Upper lobe of left lung (tissue), 6 donors: Measurements from ENCODE around the gene BCAM. TPM values are rescaled to one million over a fixed set of nuclear protein-coding genes. Genes with fewer than 3 reads are reported as not detected.
A peak's percentile ranks its signal among the peaks of the same experiment; 100 is the strongest.
"Not testable (repeated sequence)": the region's sequence is repeated elsewhere in the genome, so short reads cannot be mapped to it uniquely, and the experiment has no call there.

Experiments used
- ATAC-seq, 2 donors: fragments of 200-7000 bp; cut with Tn5 transposase; one replicate each; pipeline ENCODE4 v1.9.1; 2022; ENCODE audit warnings: mild to moderate bottlenecking in 2 of 2, moderate library complexity in 2 of 2; ENCODE audit not compliant: low FRiP score in 2 of 2
- DNase-seq, 2 donors: peaks; one replicate each; pipeline ENCODE4 v3.0.0-alpha.2; 2019 to 2020
- H3K27ac ChIP-seq, 4 donors: fragments of 200-600 bp; sonication (generic); one replicate each; pipeline ENCODE4 v1.5.1; 2016 to 2019
- H3K27me3 ChIP-seq, 4 donors: fragments of 200-600 bp; sonication (generic); one replicate each; pipeline ENCODE4 v1.5.1; 2017 to 2019
- H3K36me3 ChIP-seq, 4 donors: fragments of 200-600 bp; sonication (generic); one replicate each; pipeline ENCODE4 v1.5.1; 2016 to 2019
- H3K4me1 ChIP-seq, 4 donors: fragments of 200-600 bp; sonication (generic); one replicate each; pipeline ENCODE4 v1.5.1; 2018 to 2019
- H3K4me3 ChIP-seq, 4 donors: fragments of 200-600 bp; sonication (generic); one replicate each; pipeline ENCODE4 v1.5.1; 2017 to 2019; ENCODE audit warnings: mild to moderate bottlenecking in 2 of 4, moderate library complexity in 1 of 4
- H3K9me3 ChIP-seq, 4 donors: fragments of 200-600 bp; sonication (generic); one replicate each; pipeline ENCODE4 v1.5.1; 2018 to 2019
- EP300 ChIP-seq, 4 donors: sonication (generic); formaldehyde crosslinking; IDR thresholded peaks; one replicate each; pipeline ENCODE4 v1.5.1; 2017; ENCODE audit warnings: antibody characterized with exemption in 4 of 4, control low read depth in 2 of 4
- POLR2A ChIP-seq, 4 donors: fragments of 450-650 bp; IDR thresholded peaks; one replicate each; pipeline ENCODE4 v1.5.1; 2016 to 2017; ENCODE audit warnings: antibody characterized with exemption in 4 of 4, mild to moderate bottlenecking in 2 of 4
- POLR2AphosphoS5 ChIP-seq, 2 donors: sonication (generic); formaldehyde crosslinking; IDR thresholded peaks; one replicate each; pipeline ENCODE4 v1.5.1; 2017; ENCODE audit warnings: antibody characterized with exemption in 2 of 2
- WGBS, 2 donors: methylation state at CpG; one replicate each; pipeline ENCODE4 v1.1.5; 2017 to 2018; 5-methylcytosine and 5-hydroxymethylcytosine counted together
- total RNA-seq, 6 donors: library from RNA; depleted of rRNA in 4 of 6; stranded (reverse); fragments of >200 nt in 4 of 6; gene quantifications; one replicate each; pipeline versions ENCODE4 v1.1.0 to v1.2.1, GENCODE V29; 2016 to 2021
- TF ChIP-seq, protein P1 (sequence below), 6 experiments: fragments of 450-650 bp in 4 of 6; fragments of 200-600 bp in 2 of 6; sonication (generic) in 2 of 6; IDR thresholded peaks; one replicate each; pipeline ENCODE4 v1.5.1; 2016 to 2019; ENCODE audit warnings: antibody characterized with exemption in 6 of 6
- donor health status: DM: no; HTN: no; CAD: no; lungs with moderate emphysema.
- donor health status: DM: no; HTN: yes; CAD: no; lungs with severe emphysema.

The BCAM gene
- total RNA-seq, 6 donors from 2014 or later: 246 to 557 (median 274) TPM

GRCh38 chr19:44824761-44825160 is 15.9 kb downstream of the BCAM start:
- Histone ChIP-seq H3K9me3 (no peaks in the 10 kb centered on the region), H3K27me3 (no peaks in the 10 kb centered on the region), H3K36me3 (no peaks in the 10 kb centered on the region), H3K4me3 (no peak overlapping the region), H3K27ac (no peak overlapping the region), H3K4me1 (peaks cover 4 to 21% (median 10%) of the 10 kb centered on the region in 4 donors)
- no peak for ATAC-seq
- 69 to 97% methylated on average over 4 of the region's 4 CpGs for WGBS, 2 donors
- TF ChIP-seq POLR2AphosphoS5 (IDR thresholded peaks at IDR 0.05): no peak
- peak in 1 of 2 donors; percentile 50 for DNase-seq

GRCh38 chr19:44832875-44833274 is 24.0 kb downstream of the BCAM start:
- not testable (repeated sequence) for H3K9me3 ChIP-seq, H3K27ac ChIP-seq, H3K4me1 ChIP-seq, ATAC-seq, H3K27me3 ChIP-seq, H3K36me3 ChIP-seq, H3K4me3 ChIP-seq, DNase-seq
- 83 to 86% methylated on average over 6 of the region's 6 CpGs for WGBS, 2 donors

GRCh38 chr19:44834399-44834798 is 25.5 kb downstream of the BCAM start:
- not testable (repeated sequence) for ATAC-seq, DNase-seq, H3K27me3 ChIP-seq, H3K36me3 ChIP-seq, H3K4me3 ChIP-seq, H3K9me3 ChIP-seq, H3K27ac ChIP-seq, H3K4me1 ChIP-seq
- 91 to 92% methylated on average over 6 to 8 of the region's 8 CpGs for WGBS, 2 donors

GRCh38 chr19:44839276-44839675 is 30.4 kb downstream of the BCAM start:
- H3K4me1 ChIP-seq: peaks cover 0 to 8% (median 2%) of the 10 kb centered on the region in 4 donors
- no peaks in the 10 kb centered on the region for H3K36me3 ChIP-seq
- no peak overlapping the region for H3K27ac ChIP-seq
- no peaks in the 10 kb centered on the region for H3K27me3 ChIP-seq
- no peaks in the 10 kb centered on the region for H3K9me3 ChIP-seq
- no peak for TF ChIP-seq POLR2AphosphoS5 (IDR thresholded peaks at IDR 0.05)
- no peak for TF ChIP-seq EP300 (IDR thresholded peaks at IDR 0.05)
- TF ChIP-seq POLR2A (IDR thresholded peaks at IDR 0.05): no peak
- TF ChIP-seq, protein P1, sequence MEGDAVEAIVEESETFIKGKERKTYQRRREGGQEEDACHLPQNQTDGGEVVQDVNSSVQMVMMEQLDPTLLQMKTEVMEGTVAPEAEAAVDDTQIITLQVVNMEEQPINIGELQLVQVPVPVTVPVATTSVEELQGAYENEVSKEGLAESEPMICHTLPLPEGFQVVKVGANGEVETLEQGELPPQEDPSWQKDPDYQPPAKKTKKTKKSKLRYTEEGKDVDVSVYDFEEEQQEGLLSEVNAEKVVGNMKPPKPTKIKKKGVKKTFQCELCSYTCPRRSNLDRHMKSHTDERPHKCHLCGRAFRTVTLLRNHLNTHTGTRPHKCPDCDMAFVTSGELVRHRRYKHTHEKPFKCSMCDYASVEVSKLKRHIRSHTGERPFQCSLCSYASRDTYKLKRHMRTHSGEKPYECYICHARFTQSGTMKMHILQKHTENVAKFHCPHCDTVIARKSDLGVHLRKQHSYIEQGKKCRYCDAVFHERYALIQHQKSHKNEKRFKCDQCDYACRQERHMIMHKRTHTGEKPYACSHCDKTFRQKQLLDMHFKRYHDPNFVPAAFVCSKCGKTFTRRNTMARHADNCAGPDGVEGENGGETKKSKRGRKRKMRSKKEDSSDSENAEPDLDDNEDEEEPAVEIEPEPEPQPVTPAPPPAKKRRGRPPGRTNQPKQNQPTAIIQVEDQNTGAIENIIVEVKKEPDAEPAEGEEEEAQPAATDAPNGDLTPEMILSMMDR (IDR thresholded peaks at IDR 0.05): no peak
- H3K4me3 ChIP-seq: no peak overlapping the region
- DNase-seq (no peak), ATAC-seq (no peak)
- 94 to 97% methylated on average over 2 of the region's 2 CpGs for WGBS, 2 donors

DNA sequence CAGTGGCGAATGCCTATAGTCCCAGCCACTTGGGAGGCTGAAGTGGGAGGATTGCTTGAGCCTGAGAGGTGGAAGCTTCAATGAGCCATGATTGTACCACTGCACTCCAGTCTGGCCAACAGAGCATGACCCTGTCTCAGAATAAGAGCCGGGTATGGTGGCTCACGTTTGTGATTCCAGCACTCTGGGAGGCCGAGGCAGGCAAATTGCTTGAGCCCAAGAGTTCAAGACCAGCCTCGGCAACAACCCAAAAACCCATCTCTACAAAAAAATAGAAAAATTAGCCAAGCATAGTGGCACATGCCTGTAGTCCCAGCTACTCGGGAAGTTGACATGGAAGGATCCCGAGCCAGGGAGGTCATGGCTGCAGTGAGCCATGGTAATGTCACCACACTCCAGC is 31.9 kb downstream of the BCAM start:
- WGBS, 2 donors: 50 to 59% methylated on average over 6 of the region's 7 CpGs

GRCh38 chr19:44841231-44841630 is 32.3 kb downstream of the BCAM start:
- DNase-seq: peak in 1 of 2 donors; percentile 89
- Histone ChIP-seq H3K4me1 (peaks cover 7 to 22% (median 16%) of the 10 kb centered on the region in 4 donors), H3K4me3 (no peak overlapping the region), H3K36me3 (no peaks in the 10 kb centered on the region), H3K27me3 (no peaks in the 10 kb centered on the region), H3K27ac (peak overlapping the region in 3 of 4 donors; percentile 42 to 70 (median 63)), H3K9me3 (no peaks in the 10 kb centered on the region)
- ATAC-seq: peak in 1 of 2 donors; percentile 34
- TF ChIP-seq POLR2AphosphoS5 (IDR thresholded peaks at IDR 0.05): peak in 1 of 2 donors; percentile 35
- TF ChIP-seq EP300 (IDR thresholded peaks at IDR 0.05): no peak
- 40 to 51% methylated on average over 3 of the region's 3 CpGs for WGBS, 2 donors

More for the DNA sequence above, 31.9 kb downstream of the BCAM start:
- H3K27me3 ChIP-seq: no peaks in the 10 kb centered on the region
- no peak for TF ChIP-seq POLR2AphosphoS5 (IDR thresholded peaks at IDR 0.05)
- TF ChIP-seq, protein P1 (IDR thresholded peaks at IDR 0.05): no peak
- no peak for TF ChIP-seq EP300 (IDR thresholded peaks at IDR 0.05)
- no peak for TF ChIP-seq POLR2A (IDR thresholded peaks at IDR 0.05)
- DNase-seq: no peak
- no peaks in the 10 kb centered on the region for H3K9me3 ChIP-seq
- peak overlapping the region in 1 of 4 donors; percentile 70 for H3K27ac ChIP-seq
- no peak overlapping the region for H3K4me3 ChIP-seq
- H3K4me1 ChIP-seq: peaks cover 7 to 22% (median 16%) of the 10 kb centered on the region in 4 donors
- no peak for ATAC-seq
- H3K36me3 ChIP-seq: no peaks in the 10 kb centered on the region

- Histone ChIP-seq H3K9me3 (no peaks in the 10 kb centered on the region), H3K27me3 (no peaks in the 10 kb centered on the region), H3K4me3 (peak overlapping the region in 3 of 4 donors; percentile 86 to 88 (median 87)), H3K36me3 (no peaks in the 10 kb centered on the region), H3K4me1 (peaks cover 30 to 57% (median 39%) of the 10 kb centered on the region in 4 donors), H3K27ac (peak overlapping the region; percentile 89 to 100 (median 97))
- ATAC-seq: no peak
- no peak for DNase-seq
- TF ChIP-seq, protein P1 (IDR thresholded peaks at IDR 0.05): no peak
- TF ChIP-seq EP300 (IDR thresholded peaks at IDR 0.05): no peak
- no peak for TF ChIP-seq POLR2A (IDR thresholded peaks at IDR 0.05)
- 4 to 11% methylated on average over 12 of the region's 12 CpGs for WGBS, 2 donors
Measured at GRCh38 chr19:44845286-44845611, 36.3 kb downstream of the BCAM start.
